HG02970 (cell line): Measurements from ENCODE around the gene CHEK1.
A peak's percentile ranks its signal among the peaks of the same experiment; 100 is the strongest.

Experiments
- ATAC-seq: cut with Tn5 transposase; IDR thresholded peaks from one replicate; pipeline ENCODE4 v1.9.1; 2021; ENCODE audit warnings: mild to moderate bottlenecking, moderate library complexity, moderate number of reproducible peaks; ENCODE audit not compliant: unreplicated experiment, low FRiP score

CHEK1 gene

GRCh38 chr11:125625630-125626287 is 796 bp downstream of the CHEK1 start:
- ATAC-seq: peak; percentile 86

- ATAC-seq: peak; percentile 29
Observed at GRCh38 chr11:125626288-125626950, 1.5 kb downstream of the CHEK1 start.

GRCh38 chr11:125627236-125627910 is 2.4 kb downstream of the CHEK1 start:
- ATAC-seq: no peak

- ATAC-seq: no peak
Observed at GRCh38 chr11:125637840-125638239, 12.9 kb downstream of the CHEK1 start.

- ATAC-seq: no peak
Observed at GRCh38 chr11:125638315-125638714, 13.4 kb downstream of the CHEK1 start.

GRCh38 chr11:125645871-125646270 is 20.9 kb downstream of the CHEK1 start:
- ATAC-seq: no peak

GRCh38 chr11:125649465-125650166 is 24.7 kb downstream of the CHEK1 start:
- no peak for ATAC-seq

- no peak for ATAC-seq
Observed at GRCh38 chr11:125662689-125663088, 37.7 kb downstream of the CHEK1 start.

GRCh38 chr11:125663910-125664309 is 38.9 kb downstream of the CHEK1 start:
- no peak for ATAC-seq

- no peak for ATAC-seq
Observed at GRCh38 chr11:125667151-125667550, 42.2 kb downstream of the CHEK1 start.

GRCh38 chr11:125670172-125670571 is 45.2 kb downstream of the CHEK1 start:
- ATAC-seq: no peak

- ATAC-seq: no peak
Observed at GRCh38 chr11:125671561-125671960, 46.6 kb downstream of the CHEK1 start.

- ATAC-seq: no peak
Observed at GRCh38 chr11:125674210-125674609, 49.2 kb downstream of the CHEK1 start.

- ATAC-seq: no peak
Observed at GRCh38 chr11:125675196-125675595, 50.2 kb downstream of the CHEK1 start.

- ATAC-seq: no peak
Observed at GRCh38 chr11:125679397-125679796, 54.4 kb downstream of the CHEK1 start.

- ATAC-seq: no peak
Observed at GRCh38 chr11:125679837-125680236, 54.9 kb downstream of the CHEK1 start.

- no peak for ATAC-seq
Observed at GRCh38 chr11:125680747-125681146, 55.8 kb downstream of the CHEK1 start, which contains the start of gene ACRV1. ACRV1 (minus strand) TSS chr11:125680847; CDS start chr11:125680780, 67 bp downstream.

GRCh38 chr11:125685228-125685627 is 60.3 kb downstream of the CHEK1 start:
- no peak for ATAC-seq

GRCh38 chr11:125688066-125688465 is 63.1 kb downstream of the CHEK1 start:
- ATAC-seq: no peak

- no peak for ATAC-seq
Observed at GRCh38 chr11:125688632-125689031, 63.7 kb downstream of the CHEK1 start.

- no peak for ATAC-seq
Observed at GRCh38 chr11:125689274-125689859, 64.4 kb downstream of the CHEK1 start.
